GM12878 (cell line): ENCODE measurements around the gene ZMYND15.

Source experiments
- ATF7 ChIP-seq: fragments of 450-650 bp; IDR thresholded peaks from 2 replicates; pipeline ENCODE4 v1.6.1; 2016; ENCODE audit warnings: low read depth, mild to moderate bottlenecking
- BMI1 ChIP-seq: fragments of 450-650 bp; IDR thresholded peaks from 2 replicates; pipeline ENCODE4 v1.6.1; 2016; ENCODE audit warnings: mild to moderate bottlenecking, moderate library complexity, borderline replicate concordance
- IRF5 ChIP-seq: fragments of 450-650 bp; IDR thresholded peaks from 2 replicates; pipeline ENCODE4 v1.6.1; 2017; ENCODE audit warnings: borderline replicate concordance
- MAX ChIP-seq: IDR thresholded peaks from 2 replicates; pipeline ENCODE4 v1.6.1; 2012; ENCODE audit warnings: low read depth, low read length, improper control_type of control experiment
- POLR2A ChIP-seq: IDR thresholded peaks from 2 replicates; pipeline ENCODE4 v1.6.1; 2011; ENCODE audit warnings: low read depth, mild to moderate bottlenecking, low read length
- POU2F2 ChIP-seq: IDR thresholded peaks from 3 replicates; pipeline ENCODE4 v1.6.1; 2011; ENCODE audit warnings: low read depth, mild to moderate bottlenecking, low read length, borderline replicate concordance
- TF ChIP-seq, protein P1 (sequence below), 3 experiments: IDR thresholded peaks in 2 of 3; conservative IDR thresholded peaks in 1 of 3; 2 replicates each; pipeline ENCODE4 v1.5.1; 2011; ENCODE audit warnings: low read depth in 3 of 3, low read length in 3 of 3, mild to moderate bottlenecking in 3 of 3, control low read depth in 2 of 3, moderate library complexity in 2 of 3, inconsistent platforms in 1 of 3, mixed read lengths in 1 of 3; ENCODE audit not compliant: control insufficient read depth in 2 of 3, insufficient read depth in 1 of 3; ENCODE audit errors: extremely low read depth in 1 of 3
- TF ChIP-seq, protein P2 (sequence below): IDR thresholded peaks from 2 replicates; pipeline ENCODE4 v1.6.1; 2011; ENCODE audit warnings: borderline replicate concordance, low read depth, mild to moderate bottlenecking, moderate library complexity, mixed read lengths, low read length; ENCODE audit not compliant: insufficient read depth; ENCODE audit errors: extremely low read length

DNA sequence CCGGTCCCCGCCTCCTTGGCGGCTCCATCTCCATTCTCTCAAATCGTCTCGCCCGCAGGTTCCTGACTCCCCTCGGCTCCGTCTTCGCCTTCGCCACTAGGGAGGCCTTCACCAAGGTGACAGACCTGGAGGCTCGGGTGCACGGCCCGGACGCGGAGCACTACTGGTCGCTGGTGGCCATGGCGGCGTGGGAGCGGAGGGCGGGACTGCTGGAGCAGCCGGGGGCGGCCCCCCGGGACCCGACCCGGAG, 50.0 kb downstream of the ZMYND15 start:
- no peak for TF ChIP-seq MAX
- TF ChIP-seq IRF5 = no peak
- no peak for TF ChIP-seq POLR2A
- TF ChIP-seq, protein P1, sequence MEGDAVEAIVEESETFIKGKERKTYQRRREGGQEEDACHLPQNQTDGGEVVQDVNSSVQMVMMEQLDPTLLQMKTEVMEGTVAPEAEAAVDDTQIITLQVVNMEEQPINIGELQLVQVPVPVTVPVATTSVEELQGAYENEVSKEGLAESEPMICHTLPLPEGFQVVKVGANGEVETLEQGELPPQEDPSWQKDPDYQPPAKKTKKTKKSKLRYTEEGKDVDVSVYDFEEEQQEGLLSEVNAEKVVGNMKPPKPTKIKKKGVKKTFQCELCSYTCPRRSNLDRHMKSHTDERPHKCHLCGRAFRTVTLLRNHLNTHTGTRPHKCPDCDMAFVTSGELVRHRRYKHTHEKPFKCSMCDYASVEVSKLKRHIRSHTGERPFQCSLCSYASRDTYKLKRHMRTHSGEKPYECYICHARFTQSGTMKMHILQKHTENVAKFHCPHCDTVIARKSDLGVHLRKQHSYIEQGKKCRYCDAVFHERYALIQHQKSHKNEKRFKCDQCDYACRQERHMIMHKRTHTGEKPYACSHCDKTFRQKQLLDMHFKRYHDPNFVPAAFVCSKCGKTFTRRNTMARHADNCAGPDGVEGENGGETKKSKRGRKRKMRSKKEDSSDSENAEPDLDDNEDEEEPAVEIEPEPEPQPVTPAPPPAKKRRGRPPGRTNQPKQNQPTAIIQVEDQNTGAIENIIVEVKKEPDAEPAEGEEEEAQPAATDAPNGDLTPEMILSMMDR (IDR thresholded peaks at IDR 0.05 in 2 of 3, conservative IDR thresholded peaks at IDR 0.05 in 1 of 3; ENCODE audit: control insufficient read depth in 2 of 3, extremely low read depth in 1 of 3, insufficient read depth in 1 of 3, low read depth in 3 of 3, low read length in 3 of 3) = no peak
- no peak for TF ChIP-seq BMI1
- no peak for TF ChIP-seq POU2F2
- no peak for TF ChIP-seq ATF7
- TF ChIP-seq, protein P2, sequence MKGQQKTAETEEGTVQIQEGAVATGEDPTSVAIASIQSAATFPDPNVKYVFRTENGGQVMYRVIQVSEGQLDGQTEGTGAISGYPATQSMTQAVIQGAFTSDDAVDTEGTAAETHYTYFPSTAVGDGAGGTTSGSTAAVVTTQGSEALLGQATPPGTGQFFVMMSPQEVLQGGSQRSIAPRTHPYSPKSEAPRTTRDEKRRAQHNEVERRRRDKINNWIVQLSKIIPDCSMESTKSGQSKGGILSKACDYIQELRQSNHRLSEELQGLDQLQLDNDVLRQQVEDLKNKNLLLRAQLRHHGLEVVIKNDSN = no peak
